Measurements from ENCODE around the gene MARS1.

MARS1 gene

GRCh38 chr12:57547288-57548012, 59.6 kb downstream of the MARS1 start:
- Histone ChIP-seq H3K27ac (ENCODE audit: low read length) (no peak overlapping the region), H3K27me3 (replicated peaks; ENCODE audit: insufficient read depth, low read length) (peaks cover 25% of the 10 kb centered on the region), H3K9ac (ENCODE audit: low read length) (peak overlapping the region; percentile 95; the same call in 1 of the 2 replicates), H3K4me3 (ENCODE audit: low read length) (peak overlapping the region; percentile 96), H3K79me2 (ENCODE audit: low read length) (peaks cover 31% of the 10 kb centered on the region), H3F3A (ENCODE audit: insufficient read depth, low read length) (no peaks in the 10 kb centered on the region), H2AFZ (ENCODE audit: low read length) (peak overlapping the region; percentile 39; the same call in 1 of the 2 replicates), H3K9me2 (replicated peaks; ENCODE audit: insufficient read depth, low read length) (no peaks in the 10 kb centered on the region), H4K20me1 (ENCODE audit: insufficient read depth, low read length) (no peaks in the 10 kb centered on the region), H3K9me3 (replicated peaks; ENCODE audit: insufficient read depth, low read length) (no peaks in the 10 kb centered on the region), H3K36me3 (replicated peaks; ENCODE audit: insufficient read depth, low read length) (no peaks in the 10 kb centered on the region), H3K4me1 (ENCODE audit: low read length) (peaks cover 10% of the 10 kb centered on the region; the same call in 1 of the 2 replicates), H3K4me2 (ENCODE audit: low read depth, low read length) (peak overlapping the region; percentile 92)
- no peak for DNase-seq
- TF ChIP-seq CTCF (IDR thresholded peaks at IDR 0.05; ENCODE audit: low read length) (no peak), EZH2 (optimal IDR thresholded peaks at IDR 0.05; ENCODE audit: low read depth, low read length) (no peak), EZH2phosphoT487 (IDR thresholded peaks at IDR 0.05; ENCODE audit: low read length) (no peak)

- peak overlapping the region; percentile 92; the same call in 1 of the 2 replicates for H3K4me2 ChIP-seq (ENCODE audit: low read depth, low read length)
These were observed 60.1 kb downstream of the MARS1 start for GRCh38 chr12:57548013-57548315.

GRCh38 chr12:57548488-57548887, 60.6 kb downstream of the MARS1 start:
- H3K27me3 ChIP-seq (replicated peaks; ENCODE audit: insufficient read depth, low read length), result peaks cover 25% of the 10 kb centered on the region
- H3K4me1 ChIP-seq (ENCODE audit: low read length), result peaks cover 10% of the 10 kb centered on the region; the same call in 1 of the 2 replicates
- TF ChIP-seq CTCF (IDR thresholded peaks at IDR 0.05; ENCODE audit: low read length) (no peak), EZH2 (optimal IDR thresholded peaks at IDR 0.05; ENCODE audit: low read depth, low read length) (no peak)
- no peaks in the 10 kb centered on the region for H3F3A ChIP-seq (ENCODE audit: insufficient read depth, low read length)
- no peak for DNase-seq
- H4K20me1 ChIP-seq (ENCODE audit: insufficient read depth, low read length), result no peaks in the 10 kb centered on the region
- no peak overlapping the region for H3K4me2 ChIP-seq (ENCODE audit: low read depth, low read length)
- no peaks in the 10 kb centered on the region for H3K9me2 ChIP-seq (replicated peaks; ENCODE audit: insufficient read depth, low read length)
- no peaks in the 10 kb centered on the region for H3K9me3 ChIP-seq (replicated peaks; ENCODE audit: insufficient read depth, low read length)
- no peak overlapping the region for H3K27ac ChIP-seq (ENCODE audit: low read length)
- no peaks in the 10 kb centered on the region for H3K36me3 ChIP-seq (replicated peaks; ENCODE audit: insufficient read depth, low read length)
- H3K79me2 ChIP-seq (ENCODE audit: low read length), result peaks cover 29% of the 10 kb centered on the region
- H3K9ac ChIP-seq (ENCODE audit: low read length), result no peak overlapping the region
- no peak overlapping the region for H2AFZ ChIP-seq (ENCODE audit: low read length)
- H3K4me3 ChIP-seq (ENCODE audit: low read length), result no peak overlapping the region

More at GRCh38 chr12:57548013-57548315, 60.1 kb downstream of the MARS1 start:
- Histone ChIP-seq H3K4me1 (ENCODE audit: low read length) (peaks cover 10% of the 10 kb centered on the region; the same call in 1 of the 2 replicates), H3F3A (ENCODE audit: insufficient read depth, low read length) (no peaks in the 10 kb centered on the region), H3K4me3 (ENCODE audit: low read length) (no peak overlapping the region), H3K9me3 (replicated peaks; ENCODE audit: insufficient read depth, low read length) (no peaks in the 10 kb centered on the region), H3K9ac (ENCODE audit: low read length) (no peak overlapping the region), H3K9me2 (replicated peaks; ENCODE audit: insufficient read depth, low read length) (no peaks in the 10 kb centered on the region), H4K20me1 (ENCODE audit: insufficient read depth, low read length) (no peaks in the 10 kb centered on the region), H2AFZ (ENCODE audit: low read length) (no peak overlapping the region), H3K79me2 (ENCODE audit: low read length) (peaks cover 31% of the 10 kb centered on the region), H3K27ac (ENCODE audit: low read length) (no peak overlapping the region), H3K27me3 (replicated peaks; ENCODE audit: insufficient read depth, low read length) (peaks cover 25% of the 10 kb centered on the region), H3K36me3 (replicated peaks; ENCODE audit: insufficient read depth, low read length) (no peaks in the 10 kb centered on the region)
- DNase-seq, result no peak
- TF ChIP-seq CTCF (IDR thresholded peaks at IDR 0.05; ENCODE audit: low read length), result no peak
- no peak for TF ChIP-seq EZH2 (optimal IDR thresholded peaks at IDR 0.05; ENCODE audit: low read depth, low read length)
- TF ChIP-seq EZH2phosphoT487 (IDR thresholded peaks at IDR 0.05; ENCODE audit: low read length), result no peak
